SJSA1 (cell line): ENCODE data around the gene LGALS13. TPM values are rescaled to one million over a fixed set of nuclear protein-coding genes. Genes with fewer than 3 reads are reported as not detected.

Source experiments
- DNase-seq, 2 experiments: peaks; one replicate each; pipeline ENCODE4 v3.0.0-alpha.2; 2015 to 2020; ENCODE audit warnings: low spot score in 2 of 2, low read depth in 1 of 2
- H3K27ac ChIP-seq: fragments of 250-450 bp; sonication (Bioruptor Pico); 2 replicates; pipeline ENCODE4 v1.5.1; 2020; ENCODE audit warnings: mild to moderate bottlenecking, moderate library complexity
- H3K27me3 ChIP-seq: fragments of 250-450 bp; sonication (Bioruptor Pico); replicated peaks from 2 replicates; pipeline ENCODE4 v1.5.1; 2020; ENCODE audit warnings: mild to moderate bottlenecking, moderate library complexity
- H3K36me3 ChIP-seq: fragments of 250-450 bp; sonication (Bioruptor Pico); 2 replicates; pipeline ENCODE4 v1.5.1; 2020; ENCODE audit warnings: mild to moderate bottlenecking
- H3K4me1 ChIP-seq: fragments of 250-450 bp; sonication (Bioruptor Pico); replicated peaks from 2 replicates; pipeline ENCODE4 v1.6.1; 2021; ENCODE audit warnings: mild to moderate bottlenecking
- H3K4me3 ChIP-seq: fragments of 250-450 bp; sonication (Bioruptor Pico); 2 replicates; pipeline ENCODE4 v1.5.1; 2020; ENCODE audit warnings: mild to moderate bottlenecking
- H3K9me3 ChIP-seq: fragments of 250-450 bp; sonication (Bioruptor Pico); replicated peaks from 2 replicates; pipeline ENCODE4 v1.5.1; 2020; ENCODE audit warnings: mild to moderate bottlenecking
- total RNA-seq: library from RNA; depleted of rRNA; stranded (reverse); fragments of >200 nt; shearing (Covaris generic); gene quantifications from 2 replicates; pipeline ENCODE4 v1.2.3, GENCODE V29; 2014; rRNA removed

Gene LGALS13
- total RNA-seq: not detected in 2 replicates

- H3K9me3 ChIP-seq: no peaks in the 10 kb centered on the region
- H3K36me3 ChIP-seq: no peaks in the 10 kb centered on the region
- no peak for DNase-seq
- peaks cover 15% of the 10 kb centered on the region for H3K27me3 ChIP-seq
- H3K4me3 ChIP-seq: no peak within 1 kb of the TSS
- no peak within 1 kb of the TSS for H3K27ac ChIP-seq
- no peaks in the 10 kb centered on the region for H3K4me1 ChIP-seq
Observed at GRCh38 chr19:39602224-39602623, at the start of gene LGALS13. Gene LGALS13, plus strand, starts transcription at chr19:39602524. Its CDS starts 45 bp downstream, at chr19:39602569.

GRCh38 chr19:39553082-39553652 is 49.2 kb upstream of the LGALS13 start:
- no peaks in the 10 kb centered on the region for H3K9me3 ChIP-seq
- no peak overlapping the region for H3K27ac ChIP-seq
- no peaks in the 10 kb centered on the region for H3K36me3 ChIP-seq
- no peak overlapping the region for H3K4me3 ChIP-seq
- no peaks in the 10 kb centered on the region for H3K4me1 ChIP-seq
- DNase-seq: no peak
- peaks cover 10% of the 10 kb centered on the region; the same call in 1 of the 2 replicates for H3K27me3 ChIP-seq

- no peak overlapping the region for H3K4me3 ChIP-seq
- no peaks in the 10 kb centered on the region for H3K4me1 ChIP-seq
- H3K27me3 ChIP-seq: peaks cover 10% of the 10 kb centered on the region; the same call in 1 of the 2 replicates
- H3K27ac ChIP-seq: no peak overlapping the region
- no peak for DNase-seq
- no peaks in the 10 kb centered on the region for H3K9me3 ChIP-seq
- H3K36me3 ChIP-seq: no peaks in the 10 kb centered on the region
Observed at GRCh38 chr19:39554701-39555311, 47.5 kb upstream of the LGALS13 start.

GRCh38 chr19:39555883-39556282 is 46.4 kb upstream of the LGALS13 start:
- no peaks in the 10 kb centered on the region for H3K36me3 ChIP-seq
- H3K27me3 ChIP-seq: peaks cover 10% of the 10 kb centered on the region; the same call in 1 of the 2 replicates
- no peak overlapping the region for H3K27ac ChIP-seq
- DNase-seq: no peak
- H3K4me3 ChIP-seq: no peak overlapping the region
- H3K9me3 ChIP-seq: no peaks in the 10 kb centered on the region
- H3K4me1 ChIP-seq: no peaks in the 10 kb centered on the region

- DNase-seq: no peak
- Histone ChIP-seq H3K36me3 (no peaks in the 10 kb centered on the region), H3K4me3 (no peak overlapping the region), H3K27me3 (peaks cover 10% of the 10 kb centered on the region; the same call in 1 of the 2 replicates), H3K9me3 (no peaks in the 10 kb centered on the region), H3K4me1 (no peaks in the 10 kb centered on the region), H3K27ac (no peak overlapping the region)
Observed at GRCh38 chr19:39557811-39558623, 44.3 kb upstream of the LGALS13 start.

GRCh38 chr19:39558624-39559117 is 43.7 kb upstream of the LGALS13 start:
- no peaks in the 10 kb centered on the region for H3K9me3 ChIP-seq
- no peaks in the 10 kb centered on the region for H3K36me3 ChIP-seq
- peaks cover 10% of the 10 kb centered on the region; the same call in 1 of the 2 replicates for H3K27me3 ChIP-seq
- H3K4me3 ChIP-seq: no peak overlapping the region
- no peak for DNase-seq
- H3K27ac ChIP-seq: no peak overlapping the region
- no peaks in the 10 kb centered on the region for H3K4me1 ChIP-seq

GRCh38 chr19:39563408-39563807 is 38.9 kb upstream of the LGALS13 start:
- H3K27ac ChIP-seq: no peak overlapping the region
- no peak overlapping the region for H3K4me3 ChIP-seq
- DNase-seq: peak in 1 of 2 experiments; percentile 11
- H3K9me3 ChIP-seq: no peaks in the 10 kb centered on the region
- H3K27me3 ChIP-seq: no peaks in the 10 kb centered on the region
- no peaks in the 10 kb centered on the region for H3K36me3 ChIP-seq
- peaks cover 6% of the 10 kb centered on the region for H3K4me1 ChIP-seq

- no peaks in the 10 kb centered on the region for H3K36me3 ChIP-seq
- H3K4me3 ChIP-seq: no peak overlapping the region
- H3K9me3 ChIP-seq: no peaks in the 10 kb centered on the region
- H3K4me1 ChIP-seq: peaks cover 14% of the 10 kb centered on the region
- no peak overlapping the region for H3K27ac ChIP-seq
- no peak for DNase-seq
- H3K27me3 ChIP-seq: no peaks in the 10 kb centered on the region
Observed at GRCh38 chr19:39566064-39566463, 36.3 kb upstream of the LGALS13 start.

- H3K9me3 ChIP-seq: no peaks in the 10 kb centered on the region
- peaks cover 14% of the 10 kb centered on the region for H3K4me1 ChIP-seq
- DNase-seq: peak in 1 of 2 experiments; percentile 67
- H3K36me3 ChIP-seq: no peaks in the 10 kb centered on the region
- no peak overlapping the region for H3K4me3 ChIP-seq
- H3K27me3 ChIP-seq: 0 out of 2 replicates have a peak, but pooled peaks cover 3% of the 10 kb centered on the region
- no peak overlapping the region for H3K27ac ChIP-seq
Observed at GRCh38 chr19:39568604-39569003, 33.7 kb upstream of the LGALS13 start.

GRCh38 chr19:39582442-39582841 is 19.9 kb upstream of the LGALS13 start:
- no peaks in the 10 kb centered on the region for H3K36me3 ChIP-seq
- H3K9me3 ChIP-seq: no peaks in the 10 kb centered on the region
- H3K4me1 ChIP-seq: no peaks in the 10 kb centered on the region

GRCh38 chr19:39582891-39583625 is 19.3 kb upstream of the LGALS13 start:
- H3K4me1 ChIP-seq: no peaks in the 10 kb centered on the region
- no peak for DNase-seq
- peaks cover 3% of the 10 kb centered on the region; the same call in 1 of the 2 replicates for H3K27me3 ChIP-seq
- no peak overlapping the region for H3K27ac ChIP-seq
- H3K4me3 ChIP-seq: no peak overlapping the region
- H3K36me3 ChIP-seq: no peaks in the 10 kb centered on the region
- H3K9me3 ChIP-seq: no peaks in the 10 kb centered on the region

More at GRCh38 chr19:39582442-39582841, 19.9 kb upstream of the LGALS13 start:
- no peak for DNase-seq
- Histone ChIP-seq H3K4me3 (no peak overlapping the region), H3K27me3 (peaks cover 3% of the 10 kb centered on the region; the same call in 1 of the 2 replicates), H3K27ac (no peak overlapping the region)

- Histone ChIP-seq H3K27ac (no peak overlapping the region), H3K4me1 (no peaks in the 10 kb centered on the region), H3K4me3 (no peak overlapping the region), H3K27me3 (0 out of 2 replicates have a peak, but pooled peaks cover 3% of the 10 kb centered on the region), H3K9me3 (no peaks in the 10 kb centered on the region), H3K36me3 (no peaks in the 10 kb centered on the region)
- no peak for DNase-seq
Observed at GRCh38 chr19:39587496-39587895, 14.8 kb upstream of the LGALS13 start.

- DNase-seq: no peak
- peaks cover 3% of the 10 kb centered on the region; the same call in 1 of the 2 replicates for H3K27me3 ChIP-seq
- no peak overlapping the region for H3K27ac ChIP-seq
- H3K9me3 ChIP-seq: no peaks in the 10 kb centered on the region
- no peaks in the 10 kb centered on the region for H3K4me1 ChIP-seq
- H3K36me3 ChIP-seq: no peaks in the 10 kb centered on the region
- H3K4me3 ChIP-seq: no peak overlapping the region
Observed at GRCh38 chr19:39588066-39588465, 14.3 kb upstream of the LGALS13 start.
